GM19372 (cell line): ENCODE results near the gene TMEM135.
"Not testable (repeated sequence)": the region's sequence is repeated elsewhere in the genome, so short reads cannot be mapped to it uniquely, and the experiment has no call there.

ENCODE experiments used
- ATAC-seq: cut with Tn5 transposase; IDR thresholded peaks from one replicate; pipeline ENCODE4 v1.9.1; 2021; ENCODE audit warnings: mild to moderate bottlenecking, low read depth, moderate library complexity; ENCODE audit not compliant: unreplicated experiment

The TMEM135 gene

GRCh38 chr11:87251560-87251959 is 213.8 kb downstream of the TMEM135 start:
- no peak for ATAC-seq

- ATAC-seq, result no peak
Observed at GRCh38 chr11:87252869-87253268, 215.1 kb downstream of the TMEM135 start.

- no peak for ATAC-seq
Observed at GRCh38 chr11:87254562-87254961, 216.8 kb downstream of the TMEM135 start.

- no peak for ATAC-seq
Observed at GRCh38 chr11:87255589-87255988, 217.9 kb downstream of the TMEM135 start.

- ATAC-seq, result no peak
Observed at GRCh38 chr11:87256694-87257340, 219.1 kb downstream of the TMEM135 start.

GRCh38 chr11:87258171-87258833 is 220.6 kb downstream of the TMEM135 start:
- no peak for ATAC-seq

- ATAC-seq, result no peak
Observed at GRCh38 chr11:87259736-87260135, 222.0 kb downstream of the TMEM135 start.

- ATAC-seq, result no peak
Observed at GRCh38 chr11:87260811-87261210, 223.1 kb downstream of the TMEM135 start.

GRCh38 chr11:87263264-87263838 is 225.6 kb downstream of the TMEM135 start:
- no peak for ATAC-seq

- no peak for ATAC-seq
Observed at GRCh38 chr11:87263979-87264378, 226.2 kb downstream of the TMEM135 start.

- ATAC-seq, result no peak
Observed at GRCh38 chr11:87265132-87265531, 227.4 kb downstream of the TMEM135 start.

- no peak for ATAC-seq
Observed at GRCh38 chr11:87265979-87266378, 228.2 kb downstream of the TMEM135 start.

- ATAC-seq, result no peak
Observed at GRCh38 chr11:87266751-87267150, 229.0 kb downstream of the TMEM135 start.

GRCh38 chr11:87271951-87272350 is 234.2 kb downstream of the TMEM135 start:
- ATAC-seq, result not testable (repeated sequence)

GRCh38 chr11:87275176-87275575 is 237.4 kb downstream of the TMEM135 start:
- no peak for ATAC-seq

- no peak for ATAC-seq
Observed at GRCh38 chr11:87280143-87280542, 242.4 kb downstream of the TMEM135 start.

- no peak for ATAC-seq
Observed at GRCh38 chr11:87281496-87281895, 243.8 kb downstream of the TMEM135 start.

GRCh38 chr11:87284306-87284705 is 246.6 kb downstream of the TMEM135 start:
- no peak for ATAC-seq

GRCh38 chr11:87285674-87286073 is 247.9 kb downstream of the TMEM135 start:
- not testable (repeated sequence) for ATAC-seq

- no peak for ATAC-seq
Observed at GRCh38 chr11:87286338-87286737, 248.6 kb downstream of the TMEM135 start.

- no peak for ATAC-seq
Observed at GRCh38 chr11:87290304-87290922, 252.7 kb downstream of the TMEM135 start.
